K562 (cell line): Measurements from ENCODE around the gene NXF1. TPM values are rescaled to one million over a fixed set of nuclear protein-coding genes. Genes with fewer than 3 reads are reported as not detected.

Source experiments
- CREB3 ChIP-seq: fragments of 450-650 bp; conservative IDR thresholded peaks from 2 replicates; pipeline ENCODE4 v1.6.1; 2016; ENCODE audit warnings: missing genetic modification characterization, low read depth, mild to moderate bottlenecking, missing compliant biosample characterization, moderate library complexity
- CTCF ChIP-seq, 3 experiments: IDR thresholded peaks in 2 of 3; conservative IDR thresholded peaks in 1 of 3; 2 replicates each; pipeline ENCODE4 v1.5.1; 2011 to 2012; ENCODE audit warnings: low read length in 3 of 3, mild to moderate bottlenecking in 3 of 3, control low read depth in 2 of 3, improper control_type of control experiment in 1 of 3, inconsistent platforms in 1 of 3, low read depth in 1 of 3, mixed read lengths in 1 of 3, moderate library complexity in 1 of 3; ENCODE audit not compliant: insufficient read depth in 2 of 3
- ELF2 ChIP-seq: fragments of 250-450 bp; sonication (Bioruptor Pico); IDR thresholded peaks from 2 replicates; pipeline ENCODE4 v1.5.0; 2021; ENCODE audit warnings: mild to moderate bottlenecking
- HDAC6 ChIP-seq: IDR thresholded peaks from 2 replicates; pipeline ENCODE4 v1.6.1; 2012; ENCODE audit warnings: low read depth, mild to moderate bottlenecking, control low read depth, inconsistent platforms, low read length, moderate library complexity
- ID3 ChIP-seq, 2 experiments: fragments of 250-450 bp in 1 of 2; fragments of 450-650 bp in 1 of 2; sonication (Bioruptor Pico) in 1 of 2; IDR thresholded peaks; 2 replicates each; pipeline versions ENCODE4 v1.6.1 to v1.8.0; 2016 to 2021; ENCODE audit warnings: mild to moderate bottlenecking in 2 of 2, moderate library complexity in 2 of 2, missing compliant biosample characterization in 1 of 2, missing genetic modification characterization in 1 of 2
- MECOM ChIP-seq: fragments of 250-450 bp; sonication (Bioruptor Pico); IDR thresholded peaks from 2 replicates; pipeline ENCODE4 v1.8.0; 2022; ENCODE audit warnings: inconsistent platforms
- MNT ChIP-seq, 2 experiments: fragments of 450-650 bp; conservative IDR thresholded peaks; 2 replicates each; pipeline ENCODE4 v1.6.1; 2017; ENCODE audit warnings: mild to moderate bottlenecking in 2 of 2, moderate library complexity in 2 of 2
- NONO ChIP-seq, 2 experiments: fragments of 200-400 bp in 1 of 2; fragments of 450-650 bp in 1 of 2; formaldehyde crosslinking in 1 of 2; IDR thresholded peaks; 2 replicates each; pipeline ENCODE4 v1.6.1; 2017; ENCODE audit warnings: low read depth in 2 of 2, mild to moderate bottlenecking in 2 of 2, moderate library complexity in 2 of 2, low read length in 1 of 2
- RAD21 ChIP-seq, 2 experiments: fragments of 250-450 bp in 1 of 2; fragments of 450-650 bp in 1 of 2; sonication (Bioruptor Pico) in 1 of 2; formaldehyde crosslinking in 1 of 2; IDR thresholded peaks in 1 of 2; conservative IDR thresholded peaks in 1 of 2; 2 replicates each; pipeline versions ENCODE4 v1.4.0 to v1.8.0; 2020 to 2022; ENCODE audit warnings: mild to moderate bottlenecking in 2 of 2, moderate library complexity in 1 of 2
- ZBTB12 ChIP-seq: fragments of 250-450 bp; sonication (Bioruptor Pico); IDR thresholded peaks from 2 replicates; pipeline ENCODE4 v1.4.0; 2020
- ZNF324 ChIP-seq: fragments of 250-450 bp; sonication (Bioruptor Pico); IDR thresholded peaks from 2 replicates; pipeline ENCODE4 v1.4.0; 2020; ENCODE audit warnings: mild to moderate bottlenecking
- ZNF551 ChIP-seq: fragments of 250-450 bp; sonication (Bioruptor Pico); IDR thresholded peaks from 2 replicates; pipeline ENCODE4 v1.5.0; 2021; ENCODE audit warnings: mild to moderate bottlenecking, moderate library complexity
- ZNF592 ChIP-seq: fragments of 450-650 bp; IDR thresholded peaks from 2 replicates; pipeline ENCODE4 v1.6.1; 2017; ENCODE audit warnings: antibody characterized with exemption, mild to moderate bottlenecking
- polyA plus RNA-seq, 8 experiments: library from polyadenylated mRNA; depleted of rRNA in 4 of 8; stranded (reverse) in 5 of 8; unstranded in 3 of 8; fragments of >200 nt; fragmentation: Nextera tagmentation in 2 of 8; fragmentation: Illumina TruSeq in 1 of 8; extraction: Ambion mirVana in 2 of 8; extraction: Trizol in 1 of 8; gene quantifications; 2 replicates each; pipeline versions ENCODE4 v1.2.1 to v1.2.3, GENCODE V29; 2011 to 2014; ENCODE audit warnings: inconsistent platforms in 1 of 8, missing spikeins in 1 of 8
- total RNA-seq, 7 experiments: library from RNA; depleted of rRNA in 6 of 7; stranded (reverse); fragments of >200 nt in 6 of 7; fragmentation: Illumina TruSeq in 2 of 7; extraction: Trizol in 2 of 7; gene quantifications; 2 replicates each; pipeline versions ENCODE4 v1.2.1 to v1.2.3, GENCODE V29; 2011 to 2021; ENCODE audit warnings: low replicate concordance in 1 of 7

Gene NXF1
- total and polyA plus RNA-seq, 9 of the 15 experiments (the other 6 are each of a cell fraction or from before 2014, with no cell fraction given) = 18.1 to 98.3 (median 35.8) TPM

- TF ChIP-seq ID3 (CRISPR knock-in tag; IDR thresholded peaks at IDR 0.05) = no peak
- TF ChIP-seq ID3 (tag; IDR thresholded peaks at IDR 0.05) = 0 out of 2 replicates have a peak, but pooled peaks have one; percentile 52
- peak; percentile 92 for TF ChIP-seq ZBTB12 (CRISPR knock-in tag)
- TF ChIP-seq ZNF324 (CRISPR knock-in tag) = no peak
- peak; percentile 81 to 91 for TF ChIP-seq MNT (conservative IDR thresholded peaks at IDR 0.05)
- no peak for TF ChIP-seq ZNF551 (CRISPR knock-in tag)
- no peak for TF ChIP-seq HDAC6
- peak; percentile 67 to 90 (median 81) for TF ChIP-seq CTCF (IDR thresholded peaks at IDR 0.05 in 2 of 3, conservative IDR thresholded peaks at IDR 0.05 in 1 of 3; ENCODE audit: insufficient read depth in 2 of 3, low read depth in 1 of 3, low read length in 3 of 3)
- peak; percentile 51; the same call in 1 of the 2 replicates for TF ChIP-seq ZNF592
- TF ChIP-seq RAD21 (CRISPR knock-in tag; conservative IDR thresholded peaks at IDR 0.05 in 1 of 2, IDR thresholded peaks at IDR 0.05 in 1 of 2) = peak; percentile 28 to 52; a peak in 3 of 4 replicates
- TF ChIP-seq ELF2 = peak; percentile 94
- no peak for TF ChIP-seq MECOM (CRISPR knock-in tag)
- TF ChIP-seq CREB3 (tag) = no peak
- TF ChIP-seq NONO (IDR thresholded peaks at IDR 0.05; ENCODE audit: low read depth in 2 of 2, low read length in 1 of 2) = peak; percentile 50 to 68; a peak in 2 of 4 replicates
Observed at GRCh38 chr11:62787005-62787759, 18.1 kb downstream of the NXF1 start, which contains the start of gene TMEM179B (continued).
